ENCODE data around the gene POLD4. TPM values are rescaled to one million over a fixed set of nuclear protein-coding genes. Genes with fewer than 3 reads are reported as not detected.
A peak's percentile ranks its signal among the peaks of the same experiment; 100 is the strongest.

POLD4 gene
- total RNA-seq, 1 donor from 2014 or later: 32.0 TPM

DNA sequence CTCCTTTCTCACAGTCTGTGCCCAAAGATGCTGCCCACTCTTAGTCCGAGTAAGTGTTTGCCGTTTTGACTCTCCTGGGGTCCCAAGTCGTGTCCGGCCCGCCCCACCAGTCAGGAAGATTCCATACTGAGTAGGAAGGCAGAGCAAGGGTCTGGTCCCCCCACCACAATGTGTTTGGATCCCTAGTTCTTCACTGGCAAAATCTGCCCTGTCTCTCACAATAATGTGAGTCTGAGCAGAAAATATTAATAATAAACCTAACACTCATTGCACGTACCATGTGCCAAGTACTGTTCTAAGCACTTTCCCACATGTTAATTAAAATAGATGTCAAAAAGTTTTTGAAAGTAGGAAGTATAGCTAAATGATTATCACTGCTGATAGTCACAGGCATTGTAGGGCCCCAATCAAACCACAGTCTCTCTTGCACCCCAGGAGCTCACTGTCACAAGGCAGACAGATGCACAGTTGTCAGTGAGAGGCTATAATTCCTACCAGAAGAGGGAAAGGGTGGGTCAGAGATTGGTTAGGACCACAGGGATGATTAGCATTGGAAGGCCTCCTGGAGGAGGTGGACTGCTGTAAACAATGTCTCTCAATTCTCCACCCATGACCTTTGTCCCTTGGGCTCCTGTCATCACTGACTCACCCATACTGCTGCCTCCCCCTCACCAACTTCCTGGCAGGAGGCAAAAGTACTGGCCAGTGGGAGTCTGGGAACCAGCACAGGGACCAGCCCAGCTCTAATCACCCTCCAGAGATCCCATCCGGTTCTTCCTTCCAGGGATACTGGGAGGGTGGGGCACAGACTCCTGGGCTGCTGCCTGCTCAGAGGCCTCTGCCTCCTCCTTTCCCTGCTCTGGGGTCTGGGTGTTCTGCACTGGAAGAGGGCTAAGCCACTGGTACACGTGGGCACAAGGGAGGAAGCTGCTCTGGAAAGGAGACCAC, 1.0 kb upstream of the POLD4 start:
- Mint-ChIP-seq H3K4me3 (peak overlapping the region; percentile 91), H3K27ac (peak overlapping the region; percentile 92), H3K4me1 (peaks cover 38% of the 10 kb centered on the region), H3K27me3 (ENCODE audit: low read depth) (no peaks in the 10 kb centered on the region), H3K9me3 (no peaks in the 10 kb centered on the region), H3K36me3 (no peaks in the 10 kb centered on the region)
- DNase-seq (ENCODE audit: low spot score in 2 of 2, unreplicated experiment in 2 of 2): no peak
- TF ChIP-seq, protein P1, sequence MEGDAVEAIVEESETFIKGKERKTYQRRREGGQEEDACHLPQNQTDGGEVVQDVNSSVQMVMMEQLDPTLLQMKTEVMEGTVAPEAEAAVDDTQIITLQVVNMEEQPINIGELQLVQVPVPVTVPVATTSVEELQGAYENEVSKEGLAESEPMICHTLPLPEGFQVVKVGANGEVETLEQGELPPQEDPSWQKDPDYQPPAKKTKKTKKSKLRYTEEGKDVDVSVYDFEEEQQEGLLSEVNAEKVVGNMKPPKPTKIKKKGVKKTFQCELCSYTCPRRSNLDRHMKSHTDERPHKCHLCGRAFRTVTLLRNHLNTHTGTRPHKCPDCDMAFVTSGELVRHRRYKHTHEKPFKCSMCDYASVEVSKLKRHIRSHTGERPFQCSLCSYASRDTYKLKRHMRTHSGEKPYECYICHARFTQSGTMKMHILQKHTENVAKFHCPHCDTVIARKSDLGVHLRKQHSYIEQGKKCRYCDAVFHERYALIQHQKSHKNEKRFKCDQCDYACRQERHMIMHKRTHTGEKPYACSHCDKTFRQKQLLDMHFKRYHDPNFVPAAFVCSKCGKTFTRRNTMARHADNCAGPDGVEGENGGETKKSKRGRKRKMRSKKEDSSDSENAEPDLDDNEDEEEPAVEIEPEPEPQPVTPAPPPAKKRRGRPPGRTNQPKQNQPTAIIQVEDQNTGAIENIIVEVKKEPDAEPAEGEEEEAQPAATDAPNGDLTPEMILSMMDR (IDR thresholded peaks at IDR 0.05; ENCODE audit: unreplicated experiment): no peak

DNA sequence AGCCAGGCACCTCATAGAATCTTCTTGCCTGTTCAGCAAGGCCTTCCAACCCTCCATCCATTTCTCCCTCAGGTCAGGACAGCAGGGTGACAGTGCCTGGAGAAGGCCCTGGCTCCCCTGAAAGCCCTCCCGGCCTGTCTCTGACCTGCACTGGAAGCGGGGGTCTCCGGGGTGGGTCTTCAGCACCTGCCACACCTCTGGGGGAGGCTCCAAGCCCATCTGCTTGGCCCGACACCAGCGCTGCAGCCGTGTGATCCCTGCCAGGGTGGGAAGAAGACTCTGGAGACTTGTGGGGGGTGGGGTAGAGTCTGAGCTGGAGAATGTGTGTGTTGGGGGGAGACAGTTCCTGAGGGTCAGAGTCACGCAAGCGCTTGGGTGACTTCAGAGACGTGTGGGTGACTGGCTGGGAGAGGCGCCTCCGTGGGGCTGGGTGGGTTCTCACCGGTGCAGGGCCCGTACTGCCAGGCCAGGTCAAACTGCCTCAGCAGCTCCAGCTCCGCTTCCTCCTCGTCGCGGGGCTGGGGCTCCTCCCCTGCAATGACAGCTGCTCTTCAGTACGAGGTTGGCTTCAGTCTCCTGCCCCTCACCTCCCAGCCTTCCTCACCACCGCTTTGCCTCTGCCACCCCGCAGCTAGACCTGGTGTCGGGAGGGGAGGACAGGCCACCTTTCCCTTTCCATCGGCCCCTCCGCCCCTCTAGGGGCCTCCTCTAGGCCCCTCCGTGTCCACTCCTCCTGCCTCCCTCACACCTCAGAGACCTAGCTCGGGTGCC, 615 bp downstream of the POLD4 start:
- Mint-ChIP-seq H3K27me3 (ENCODE audit: low read depth) (no peaks in the 10 kb centered on the region), H3K36me3 (no peaks in the 10 kb centered on the region), H3K4me3 (peak overlapping the region; percentile 91), H3K27ac (peak overlapping the region; percentile 94), H3K9me3 (no peaks in the 10 kb centered on the region), H3K4me1 (peaks cover 37% of the 10 kb centered on the region)
- no peak for DNase-seq (ENCODE audit: low spot score in 2 of 2, unreplicated experiment in 2 of 2)
- TF ChIP-seq, protein P1 (IDR thresholded peaks at IDR 0.05; ENCODE audit: unreplicated experiment): no peak

DNA sequence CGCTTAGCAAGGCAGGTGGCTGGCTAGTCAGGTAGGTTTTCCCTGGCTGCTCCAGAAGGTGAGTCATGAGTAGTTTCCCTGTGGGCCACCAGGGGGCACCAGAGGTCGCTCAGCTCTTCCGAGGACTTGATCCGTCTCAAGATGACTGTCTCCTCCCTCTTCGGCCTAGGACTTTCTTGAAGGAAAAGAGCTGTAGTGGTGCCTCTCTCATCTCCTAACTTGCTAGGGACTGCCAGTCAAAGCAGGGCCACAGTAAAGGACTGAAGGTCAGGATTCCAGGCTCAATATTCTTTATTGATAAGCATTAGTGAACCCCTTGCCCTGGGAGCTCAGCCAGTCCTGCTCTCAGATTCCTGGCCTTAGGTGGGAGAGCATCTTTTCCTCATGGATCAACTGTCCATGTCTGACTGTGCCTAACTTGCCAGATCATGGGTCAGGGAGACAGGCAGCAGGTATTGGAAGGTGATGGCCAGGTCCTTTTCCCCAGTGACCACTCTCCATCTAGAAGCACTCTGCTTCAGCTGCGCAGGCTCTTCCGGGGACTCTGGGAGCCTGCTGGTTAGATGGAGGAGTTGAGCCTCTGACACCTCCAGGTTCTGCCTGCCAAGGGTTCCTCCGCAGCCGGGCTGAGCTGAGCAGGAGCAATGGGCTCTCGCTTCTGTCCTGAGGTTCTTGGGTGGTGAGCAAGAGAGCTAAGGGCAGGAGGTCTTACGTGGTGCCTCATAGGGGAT, 1.9 kb downstream of the POLD4 start:
- peaks cover 30% of the 10 kb centered on the region for H3K4me1 Mint-ChIP-seq
- TF ChIP-seq, protein P1 (IDR thresholded peaks at IDR 0.05; ENCODE audit: unreplicated experiment): peak; percentile 94
- peak overlapping the region; percentile 59 for H3K4me3 Mint-ChIP-seq
- no peaks in the 10 kb centered on the region for H3K27me3 Mint-ChIP-seq (ENCODE audit: low read depth)
- no peak overlapping the region for H3K27ac Mint-ChIP-seq
- H3K36me3 Mint-ChIP-seq: no peaks in the 10 kb centered on the region
- peak in 1 of 2 experiments; percentile 69 for DNase-seq (ENCODE audit: low spot score in 2 of 2, unreplicated experiment in 2 of 2)
- H3K9me3 Mint-ChIP-seq: no peaks in the 10 kb centered on the region

DNA sequence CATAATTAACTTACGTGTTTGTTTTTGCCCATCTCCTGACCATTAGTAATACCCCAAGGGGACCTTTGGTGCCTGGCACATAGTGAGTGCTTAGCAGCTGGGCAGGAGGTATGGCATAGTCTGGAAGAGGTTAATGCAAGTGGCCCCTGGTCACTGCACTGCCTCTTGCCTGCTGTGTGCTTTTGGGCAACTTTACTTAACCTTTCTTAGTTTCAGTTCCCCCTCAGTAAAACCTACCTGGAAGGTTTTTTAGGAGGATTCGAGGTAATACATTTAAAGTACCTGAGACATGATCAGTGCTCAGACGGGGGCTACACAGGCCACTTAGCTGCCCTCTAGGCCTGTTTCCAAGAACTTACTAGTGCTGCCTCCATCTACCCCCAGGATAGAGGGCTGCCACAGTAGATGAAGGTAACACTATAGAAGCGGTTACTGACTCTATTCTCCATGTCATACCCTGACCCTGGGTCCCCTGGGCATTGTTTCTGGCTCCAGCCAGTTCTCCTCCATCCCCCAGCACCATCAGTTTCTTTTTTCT, 3.3 kb downstream of the POLD4 start:
- TF ChIP-seq, protein P1 (IDR thresholded peaks at IDR 0.05; ENCODE audit: unreplicated experiment): no peak
- no peak overlapping the region for H3K4me3 Mint-ChIP-seq
- H3K27me3 Mint-ChIP-seq (ENCODE audit: low read depth): no peaks in the 10 kb centered on the region
- H3K27ac Mint-ChIP-seq: no peak overlapping the region
- no peaks in the 10 kb centered on the region for H3K9me3 Mint-ChIP-seq
- no peaks in the 10 kb centered on the region for H3K36me3 Mint-ChIP-seq
- no peak for DNase-seq (ENCODE audit: low spot score in 2 of 2, unreplicated experiment in 2 of 2)
- H3K4me1 Mint-ChIP-seq: peaks cover 29% of the 10 kb centered on the region

DNA sequence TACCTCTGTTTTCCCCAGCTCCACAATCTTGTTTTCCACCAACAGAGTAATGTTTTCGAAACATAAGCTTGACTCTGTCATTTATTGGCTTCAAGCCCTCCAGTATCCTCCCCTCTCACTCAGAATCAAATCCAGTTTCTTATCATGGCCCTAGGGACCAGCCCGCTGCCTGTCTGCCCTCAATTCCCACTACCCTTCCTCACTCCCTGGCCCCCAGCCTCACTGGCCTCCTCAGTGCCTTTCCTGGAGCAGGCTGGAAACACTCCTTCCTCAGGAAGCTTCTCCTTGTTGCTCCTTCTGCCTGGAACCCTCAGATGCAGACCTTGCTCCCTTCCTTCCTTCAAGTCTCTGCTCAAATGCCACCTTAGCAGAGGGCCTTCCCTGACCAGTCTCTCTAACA, 3.9 kb downstream of the POLD4 start:
- Mint-ChIP-seq H3K27ac (no peak overlapping the region), H3K4me1 (peaks cover 24% of the 10 kb centered on the region), H3K27me3 (ENCODE audit: low read depth) (no peaks in the 10 kb centered on the region), H3K9me3 (no peaks in the 10 kb centered on the region), H3K4me3 (no peak overlapping the region), H3K36me3 (no peaks in the 10 kb centered on the region)
- TF ChIP-seq, protein P1 (IDR thresholded peaks at IDR 0.05; ENCODE audit: unreplicated experiment): no peak
- no peak for DNase-seq (ENCODE audit: low spot score in 2 of 2, unreplicated experiment in 2 of 2)

Data from mesothelial cell of epicardium (in vitro differentiated cells).